IMR-90 (cell line): ENCODE results near the gene RABGAP1.

Source experiments
- CEBPB ChIP-seq: IDR thresholded peaks from 2 replicates; pipeline ENCODE4 v1.6.1; 2012; ENCODE audit warnings: low read depth, low read length, improper control_type of control experiment
- POLR2A ChIP-seq: IDR thresholded peaks from 2 replicates; pipeline ENCODE4 v1.6.1; 2012; ENCODE audit warnings: mild to moderate bottlenecking, low read depth, low read length
- TF ChIP-seq, protein P1 (sequence below): conservative IDR thresholded peaks from 2 replicates; pipeline ENCODE4 v1.5.1; 2012; ENCODE audit warnings: mild to moderate bottlenecking, low read depth, low read length, improper control_type of control experiment

DNA sequence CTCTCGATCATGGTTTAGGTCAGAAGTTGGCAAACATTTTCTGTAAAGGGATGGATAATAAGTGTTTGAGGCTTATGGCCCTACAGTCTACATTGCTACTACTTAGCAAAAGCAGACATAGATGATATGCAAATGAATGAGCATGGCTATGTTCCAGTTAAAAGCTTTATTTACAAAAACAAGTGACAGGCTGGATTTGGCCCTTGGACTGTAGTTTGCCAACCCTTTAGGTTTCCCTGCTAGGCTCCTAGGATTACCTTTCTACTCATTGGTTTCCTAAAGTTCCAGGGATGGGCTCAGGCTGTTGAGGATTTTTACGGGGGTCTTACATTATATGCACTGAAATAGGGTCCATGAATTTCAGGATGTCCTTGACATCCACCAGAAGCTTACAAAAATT, 150.1 kb downstream of the RABGAP1 start:
- TF ChIP-seq, protein P1, sequence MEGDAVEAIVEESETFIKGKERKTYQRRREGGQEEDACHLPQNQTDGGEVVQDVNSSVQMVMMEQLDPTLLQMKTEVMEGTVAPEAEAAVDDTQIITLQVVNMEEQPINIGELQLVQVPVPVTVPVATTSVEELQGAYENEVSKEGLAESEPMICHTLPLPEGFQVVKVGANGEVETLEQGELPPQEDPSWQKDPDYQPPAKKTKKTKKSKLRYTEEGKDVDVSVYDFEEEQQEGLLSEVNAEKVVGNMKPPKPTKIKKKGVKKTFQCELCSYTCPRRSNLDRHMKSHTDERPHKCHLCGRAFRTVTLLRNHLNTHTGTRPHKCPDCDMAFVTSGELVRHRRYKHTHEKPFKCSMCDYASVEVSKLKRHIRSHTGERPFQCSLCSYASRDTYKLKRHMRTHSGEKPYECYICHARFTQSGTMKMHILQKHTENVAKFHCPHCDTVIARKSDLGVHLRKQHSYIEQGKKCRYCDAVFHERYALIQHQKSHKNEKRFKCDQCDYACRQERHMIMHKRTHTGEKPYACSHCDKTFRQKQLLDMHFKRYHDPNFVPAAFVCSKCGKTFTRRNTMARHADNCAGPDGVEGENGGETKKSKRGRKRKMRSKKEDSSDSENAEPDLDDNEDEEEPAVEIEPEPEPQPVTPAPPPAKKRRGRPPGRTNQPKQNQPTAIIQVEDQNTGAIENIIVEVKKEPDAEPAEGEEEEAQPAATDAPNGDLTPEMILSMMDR: no peak
- TF ChIP-seq POLR2A (no peak), CEBPB (no peak)
